Thoracic aorta (tissue), 2 donors: Measurements from ENCODE around the gene SLC6A19. TPM values are rescaled to one million over a fixed set of nuclear protein-coding genes. Genes with fewer than 3 reads are reported as not detected.
"Not testable (repeated sequence)": the region's sequence is repeated elsewhere in the genome, so short reads cannot be mapped to it uniquely, and the experiment has no call there.

Experiments used
- ATAC-seq: fragments of 150-250 bp; one replicate; pipeline ENCODE4 v1.8.0; 2017; ENCODE audit warnings: low read depth; ENCODE audit not compliant: insufficient number of reproducible peaks, low FRiP score
- DNase-seq: peaks from one replicate; pipeline ENCODE4 v3.0.0-alpha.2; 2020; ENCODE audit warnings: low spot score
- H3K27ac ChIP-seq, 2 donors: fragments of 200-600 bp; sonication (generic); 1 replicate in 1 of 2; 2 replicates in 1 of 2; pipeline ENCODE4 v1.5.1; 2016; ENCODE audit warnings: mild to moderate bottlenecking in 2 of 2, moderate library complexity in 2 of 2
- H3K27me3 ChIP-seq: fragments of 200-600 bp; sonication (generic); replicated peaks from 2 replicates; pipeline ENCODE4 v1.6.0; 2016; ENCODE audit warnings: mild to moderate bottlenecking; ENCODE audit not compliant: insufficient read depth
- H3K36me3 ChIP-seq: fragments of 200-600 bp; sonication (generic); one replicate; pipeline ENCODE4 v1.5.1; 2016
- H3K4me1 ChIP-seq, 2 donors: fragments of 200-600 bp; sonication (generic); 1 replicate in 1 of 2; 2 replicates in 1 of 2; pipeline versions ENCODE4 v1.5.1 to v1.6.0; 2016; ENCODE audit warnings: low read depth in 2 of 2, mild to moderate bottlenecking in 1 of 2; ENCODE audit not compliant: control insufficient read depth in 1 of 2
- H3K4me3 ChIP-seq: fragments of 200-600 bp; sonication (generic); 2 replicates; pipeline ENCODE4 v1.5.1; 2016; ENCODE audit warnings: mild to moderate bottlenecking
- H3K9me3 ChIP-seq: fragments of 200-600 bp; sonication (generic); 2 replicates; pipeline ENCODE4 v1.5.1; 2016
- total RNA-seq, 2 donors: library from RNA; depleted of rRNA; stranded (reverse); fragments of >200 nt; gene quantifications; one replicate each; pipeline versions ENCODE4 v1.1.0 to v1.2.3, GENCODE V29; 2016
- TF ChIP-seq, protein P1 (sequence below): fragments of 200-600 bp; sonication (generic); IDR thresholded peaks from one replicate; pipeline ENCODE4 v1.5.1; 2019; ENCODE audit warnings: antibody characterized with exemption

Gene SLC6A19
- total RNA-seq, 2 donors from 2014 or later = not detected

DNA sequence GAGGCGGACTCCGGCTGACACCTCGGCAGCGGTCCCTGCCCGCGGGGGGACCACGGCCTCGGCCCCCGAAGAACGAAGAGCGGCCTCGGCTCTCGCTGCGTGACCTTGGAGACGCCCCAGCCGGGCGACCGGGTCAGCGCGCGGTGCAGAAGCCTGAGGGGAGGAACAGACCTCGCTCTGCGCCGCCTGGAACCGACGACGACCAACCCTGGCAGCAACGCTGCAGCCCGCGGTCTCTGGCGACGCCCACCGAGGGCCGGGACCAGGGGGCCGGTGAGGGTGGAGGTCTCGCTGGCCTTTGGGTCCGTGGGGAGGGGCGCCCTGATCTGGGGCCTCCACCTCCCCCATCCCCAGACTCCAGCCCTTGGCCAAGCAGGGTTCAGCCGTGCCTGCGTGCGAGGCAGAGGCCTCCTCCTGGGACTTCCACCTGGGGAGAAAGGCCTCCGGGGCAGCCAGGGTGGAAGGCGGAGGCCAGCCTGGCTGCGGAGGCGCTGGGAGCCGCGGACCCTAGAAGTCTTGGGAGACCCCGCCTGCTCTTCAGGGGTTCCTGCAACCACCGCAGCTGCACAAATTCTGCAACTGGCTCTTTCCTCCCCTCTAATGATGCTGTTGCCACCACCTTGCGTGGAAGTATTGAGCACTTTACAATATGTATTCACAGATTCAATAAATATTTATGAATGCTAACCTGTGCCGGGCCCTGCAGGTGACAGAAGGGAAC, 45.2 kb upstream of the SLC6A19 start:
- ATAC-seq = no peak
- no peak overlapping the region for H3K27ac ChIP-seq
- TF ChIP-seq, protein P1, sequence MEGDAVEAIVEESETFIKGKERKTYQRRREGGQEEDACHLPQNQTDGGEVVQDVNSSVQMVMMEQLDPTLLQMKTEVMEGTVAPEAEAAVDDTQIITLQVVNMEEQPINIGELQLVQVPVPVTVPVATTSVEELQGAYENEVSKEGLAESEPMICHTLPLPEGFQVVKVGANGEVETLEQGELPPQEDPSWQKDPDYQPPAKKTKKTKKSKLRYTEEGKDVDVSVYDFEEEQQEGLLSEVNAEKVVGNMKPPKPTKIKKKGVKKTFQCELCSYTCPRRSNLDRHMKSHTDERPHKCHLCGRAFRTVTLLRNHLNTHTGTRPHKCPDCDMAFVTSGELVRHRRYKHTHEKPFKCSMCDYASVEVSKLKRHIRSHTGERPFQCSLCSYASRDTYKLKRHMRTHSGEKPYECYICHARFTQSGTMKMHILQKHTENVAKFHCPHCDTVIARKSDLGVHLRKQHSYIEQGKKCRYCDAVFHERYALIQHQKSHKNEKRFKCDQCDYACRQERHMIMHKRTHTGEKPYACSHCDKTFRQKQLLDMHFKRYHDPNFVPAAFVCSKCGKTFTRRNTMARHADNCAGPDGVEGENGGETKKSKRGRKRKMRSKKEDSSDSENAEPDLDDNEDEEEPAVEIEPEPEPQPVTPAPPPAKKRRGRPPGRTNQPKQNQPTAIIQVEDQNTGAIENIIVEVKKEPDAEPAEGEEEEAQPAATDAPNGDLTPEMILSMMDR = no peak
- no peaks in the 10 kb centered on the region for H3K9me3 ChIP-seq
- no peaks in the 10 kb centered on the region for H3K4me1 ChIP-seq
- no peak overlapping the region for H3K4me3 ChIP-seq
- peaks cover 3% of the 10 kb centered on the region for H3K27me3 ChIP-seq
- DNase-seq = no peak
- no peaks in the 10 kb centered on the region for H3K36me3 ChIP-seq

DNA sequence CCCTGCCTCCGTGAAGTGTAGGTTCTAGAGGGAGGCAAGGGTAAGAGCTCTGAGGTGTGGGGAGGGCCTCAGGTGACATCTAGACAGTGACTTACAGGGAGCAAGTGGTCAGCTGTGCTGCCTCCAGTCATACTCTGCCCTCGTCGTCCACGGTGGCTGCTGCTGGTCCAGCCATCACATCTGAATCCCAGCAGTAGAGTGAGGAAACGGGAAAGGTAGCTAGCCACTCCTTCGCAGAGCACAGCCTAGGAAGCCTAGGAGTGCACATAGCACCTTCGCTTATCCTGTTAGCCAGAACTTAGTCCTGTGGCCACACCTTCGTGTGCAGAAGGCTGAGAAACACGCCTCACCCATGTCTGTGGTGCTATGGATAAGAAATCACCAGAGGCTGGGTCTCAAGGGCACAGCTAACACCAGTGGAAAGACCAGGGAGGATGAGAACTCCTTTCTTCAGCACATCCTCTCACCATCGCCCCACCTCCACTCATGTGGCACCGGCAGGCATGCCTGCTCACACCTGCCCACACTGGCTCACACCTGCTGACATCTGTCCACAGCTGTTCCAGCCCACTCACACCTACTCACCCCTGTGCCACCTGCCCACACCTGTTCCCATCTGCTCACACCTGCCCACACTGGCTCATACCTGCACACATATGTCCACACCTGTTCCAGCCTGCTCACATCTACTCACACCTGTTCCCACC, 44.5 kb upstream of the SLC6A19 start:
- H3K27ac ChIP-seq = no peak overlapping the region
- DNase-seq (no peak), ATAC-seq (no peak)
- TF ChIP-seq, protein P1 = no peak
- no peak overlapping the region for H3K4me3 ChIP-seq
- no peaks in the 10 kb centered on the region for H3K36me3 ChIP-seq
- H3K27me3 ChIP-seq = peaks cover 3% of the 10 kb centered on the region
- no peaks in the 10 kb centered on the region for H3K4me1 ChIP-seq
- no peaks in the 10 kb centered on the region for H3K9me3 ChIP-seq

DNA sequence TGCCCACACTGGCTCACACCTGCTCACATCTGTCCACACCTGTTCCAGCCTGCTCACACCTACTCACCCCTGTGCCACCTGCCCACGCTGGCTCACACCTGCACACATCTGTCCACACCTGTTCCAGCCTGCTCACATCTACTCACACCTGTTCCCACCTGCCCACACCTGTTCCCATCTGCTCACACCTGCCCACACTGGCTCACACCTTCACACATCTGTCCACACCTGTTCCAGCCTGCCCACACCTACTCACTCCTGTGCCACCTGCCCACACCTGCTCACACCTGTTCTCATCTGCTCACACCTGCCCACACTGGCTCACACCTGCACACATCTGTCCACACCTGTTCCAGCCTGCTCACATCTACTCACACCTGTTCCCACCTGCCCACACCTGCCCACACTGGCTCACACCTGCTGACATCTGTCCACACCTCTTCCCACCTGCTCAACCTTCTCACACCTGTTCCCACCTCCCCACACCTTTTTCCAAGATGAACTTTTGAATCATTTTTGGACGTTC, 43.9 kb upstream of the SLC6A19 start:
- not testable (repeated sequence) for H3K27me3 ChIP-seq

DNA sequence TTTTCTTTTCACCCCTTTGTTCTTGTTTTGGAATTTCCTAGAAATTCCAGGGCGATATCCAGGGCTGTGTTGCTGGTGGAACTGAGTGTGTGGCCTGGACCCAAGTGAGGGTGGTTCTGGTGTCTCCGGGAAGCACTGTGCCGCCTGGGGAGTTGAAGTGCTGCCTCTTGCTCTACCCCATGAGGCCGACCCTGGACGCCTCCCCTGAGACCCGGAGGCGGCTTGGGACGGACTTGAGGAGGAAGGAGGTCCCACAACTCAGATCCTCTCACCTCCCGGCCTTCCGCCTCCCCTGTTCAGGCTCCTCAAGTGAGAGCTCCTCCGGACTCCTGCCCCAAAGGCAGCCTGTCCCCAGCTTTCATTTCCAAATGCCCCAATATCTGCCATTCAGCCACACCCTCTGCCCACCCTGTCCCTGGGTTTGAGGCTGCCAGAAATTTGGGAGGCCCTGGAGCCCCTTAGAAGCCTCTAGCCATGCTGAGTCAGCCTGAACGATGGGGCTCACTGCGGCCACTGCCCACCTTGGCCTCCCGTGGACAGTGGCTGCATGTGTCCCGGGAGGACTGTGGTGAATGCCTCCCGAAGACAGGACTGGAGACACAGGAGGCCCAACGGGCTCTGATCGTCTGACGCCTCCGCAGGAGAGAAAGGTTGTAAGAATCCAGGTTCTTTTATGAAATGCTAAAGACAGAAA, 42.6 kb upstream of the SLC6A19 start:
- Histone ChIP-seq H3K36me3 (no peaks in the 10 kb centered on the region), H3K4me3 (no peak overlapping the region), H3K27me3 (peaks cover 3% of the 10 kb centered on the region), H3K4me1 (no peaks in the 10 kb centered on the region), H3K27ac (no peak overlapping the region), H3K9me3 (no peaks in the 10 kb centered on the region)
- ATAC-seq = no peak
- TF ChIP-seq, protein P1 = no peak
- DNase-seq = no peak

More for the DNA sequence above, 43.9 kb upstream of the SLC6A19 start:
- H3K36me3 ChIP-seq, ATAC-seq, H3K9me3 ChIP-seq, H3K27ac ChIP-seq, DNase-seq, H3K4me3 ChIP-seq, H3K4me1 ChIP-seq: not testable (repeated sequence)

DNA sequence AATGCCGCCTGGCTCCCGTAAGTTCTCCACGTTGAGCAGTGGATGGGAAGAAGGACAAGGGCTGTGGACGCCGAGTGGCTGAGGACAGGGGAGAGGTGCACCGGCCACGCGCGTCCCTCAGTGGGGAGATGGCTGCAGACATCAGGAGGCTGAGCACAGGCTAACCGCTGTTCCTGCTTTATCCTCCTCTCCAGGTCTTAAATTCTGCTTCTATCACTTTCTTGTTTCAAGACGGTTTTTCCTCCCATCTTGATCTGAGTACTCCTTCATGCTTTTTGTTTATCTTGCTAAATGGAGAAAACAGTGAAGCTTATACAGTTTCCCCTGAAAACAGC, 42.1 kb upstream of the SLC6A19 start:
- TF ChIP-seq, protein P1 = no peak
- H3K4me3 ChIP-seq = no peak overlapping the region
- H3K27me3 ChIP-seq = peaks cover 3% of the 10 kb centered on the region
- no peak overlapping the region for H3K27ac ChIP-seq
- ATAC-seq (no peak), DNase-seq (no peak)
- no peaks in the 10 kb centered on the region for H3K36me3 ChIP-seq
- no peaks in the 10 kb centered on the region for H3K9me3 ChIP-seq
- no peaks in the 10 kb centered on the region for H3K4me1 ChIP-seq
